ENCODE data around the gene UBE2C.

GRCh38 chr20:45818239-45818638 lies 5.8 kb downstream of the UBE2C start:
- TF ChIP-seq, protein P1, sequence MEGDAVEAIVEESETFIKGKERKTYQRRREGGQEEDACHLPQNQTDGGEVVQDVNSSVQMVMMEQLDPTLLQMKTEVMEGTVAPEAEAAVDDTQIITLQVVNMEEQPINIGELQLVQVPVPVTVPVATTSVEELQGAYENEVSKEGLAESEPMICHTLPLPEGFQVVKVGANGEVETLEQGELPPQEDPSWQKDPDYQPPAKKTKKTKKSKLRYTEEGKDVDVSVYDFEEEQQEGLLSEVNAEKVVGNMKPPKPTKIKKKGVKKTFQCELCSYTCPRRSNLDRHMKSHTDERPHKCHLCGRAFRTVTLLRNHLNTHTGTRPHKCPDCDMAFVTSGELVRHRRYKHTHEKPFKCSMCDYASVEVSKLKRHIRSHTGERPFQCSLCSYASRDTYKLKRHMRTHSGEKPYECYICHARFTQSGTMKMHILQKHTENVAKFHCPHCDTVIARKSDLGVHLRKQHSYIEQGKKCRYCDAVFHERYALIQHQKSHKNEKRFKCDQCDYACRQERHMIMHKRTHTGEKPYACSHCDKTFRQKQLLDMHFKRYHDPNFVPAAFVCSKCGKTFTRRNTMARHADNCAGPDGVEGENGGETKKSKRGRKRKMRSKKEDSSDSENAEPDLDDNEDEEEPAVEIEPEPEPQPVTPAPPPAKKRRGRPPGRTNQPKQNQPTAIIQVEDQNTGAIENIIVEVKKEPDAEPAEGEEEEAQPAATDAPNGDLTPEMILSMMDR (IDR thresholded peaks at IDR 0.05; ENCODE audit: low read depth, low read length, poor library complexity, severe bottlenecking): no peak
- no peak for TF ChIP-seq EZH2phosphoT487 (IDR thresholded peaks at IDR 0.05; ENCODE audit: borderline replicate concordance, low read length)

All from DOHH2 (cell line).